OCI-LY3 (cell line): Measurements from ENCODE around the gene LTBP1.

Source experiments
- CTCF ChIP-seq: fragments of 200-600, 300-600 bp; sonication (generic); IDR thresholded peaks from 2 replicates; pipeline ENCODE4 v1.5.1; 2014; ENCODE audit warnings: antibody characterized with exemption, low read length, low read depth
- EZH2phosphoT487 ChIP-seq: fragments of 200-600 bp; shearing (Covaris generic); IDR thresholded peaks from 2 replicates; pipeline ENCODE4 v1.6.1; 2018; ENCODE audit warnings: antibody characterized with exemption, mixed run types, low read depth

GRCh38 chr2:33018271-33018670 lies 71.5 kb downstream of the LTBP1 start:
- no peak for TF ChIP-seq CTCF
- TF ChIP-seq EZH2phosphoT487, result no peak
